Activated CD4-positive, alpha-beta T cell treated with anti-CD3 and anti-CD28 coated beads, Interleukin-2, amount 50 U/mL, for 4 hours (primary cell): ENCODE results near the gene MEA1.
"Not testable (repeated sequence)": the region's sequence is repeated elsewhere in the genome, so short reads cannot be mapped to it uniquely, and the experiment has no call there.

Experiments used
- DNase-seq, 2 experiments: peaks; one replicate each; pipeline ENCODE4 v3.0.0-alpha.2; 2020

MEA1 gene

DNA sequence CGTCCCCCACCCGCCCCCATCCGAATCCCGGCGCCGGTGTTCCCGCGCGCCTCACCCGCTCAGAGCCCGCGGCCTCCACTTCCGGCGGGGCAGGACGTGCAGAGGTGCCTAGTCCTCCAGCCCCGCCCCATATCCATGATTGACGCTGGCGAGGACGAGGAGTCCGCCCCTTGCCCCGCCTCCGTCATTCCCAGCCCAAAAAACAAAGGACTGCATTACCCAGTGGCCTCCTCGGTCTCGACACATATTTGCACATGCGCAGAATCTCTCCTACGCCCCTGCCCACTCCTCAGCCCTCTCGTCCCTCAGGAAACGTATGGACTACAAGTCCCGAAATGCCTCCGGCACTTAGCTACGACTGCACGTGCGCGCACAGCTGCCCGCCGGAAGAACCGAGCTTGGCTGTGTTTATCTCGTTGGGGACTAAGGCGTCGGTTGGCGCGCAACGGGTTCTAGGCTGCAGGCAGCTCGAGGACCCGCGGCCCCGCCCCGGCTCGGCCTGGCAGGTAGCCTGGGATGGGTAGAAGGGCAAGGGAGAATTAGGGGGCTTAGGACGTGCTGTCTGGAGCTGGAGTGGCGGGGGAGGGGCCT lies at the start of gene MEA1, which contains the start of gene KLHDC3:
Gene MEA1, minus strand, starts transcription at position 104 of the 591 bp plus-strand sequence. CDS start 133 bp downstream, outside the sequence.
Gene KLHDC3, plus strand, starts transcription at position 407 of the 591 bp plus-strand sequence. CDS start 2,944 bp downstream, outside the sequence.
- peak; percentile 98 to 99 for DNase-seq

DNA sequence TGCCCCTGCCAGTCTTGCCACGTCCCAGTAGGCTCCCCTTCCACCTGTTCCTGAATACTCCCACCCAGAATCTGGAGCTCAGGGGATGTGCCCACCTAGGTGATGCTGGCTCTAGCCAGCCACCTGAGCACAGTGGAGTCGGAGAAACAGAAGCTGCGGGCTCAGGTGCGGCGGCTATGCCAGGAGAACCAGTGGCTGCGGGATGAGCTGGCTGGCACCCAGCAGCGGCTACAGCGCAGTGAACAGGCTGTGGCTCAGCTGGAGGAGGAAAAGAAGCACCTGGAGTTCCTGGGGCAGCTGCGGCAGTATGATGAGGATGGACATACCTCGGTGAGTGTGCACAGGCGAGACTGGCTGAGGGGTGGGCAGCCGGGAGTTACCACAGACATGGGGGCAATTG lies 49.1 kb upstream of the MEA1 start:
- no peak for DNase-seq

GRCh38 chr6:43061861-43062260 lies 48.1 kb upstream of the MEA1 start:
- DNase-seq = no peak

DNA sequence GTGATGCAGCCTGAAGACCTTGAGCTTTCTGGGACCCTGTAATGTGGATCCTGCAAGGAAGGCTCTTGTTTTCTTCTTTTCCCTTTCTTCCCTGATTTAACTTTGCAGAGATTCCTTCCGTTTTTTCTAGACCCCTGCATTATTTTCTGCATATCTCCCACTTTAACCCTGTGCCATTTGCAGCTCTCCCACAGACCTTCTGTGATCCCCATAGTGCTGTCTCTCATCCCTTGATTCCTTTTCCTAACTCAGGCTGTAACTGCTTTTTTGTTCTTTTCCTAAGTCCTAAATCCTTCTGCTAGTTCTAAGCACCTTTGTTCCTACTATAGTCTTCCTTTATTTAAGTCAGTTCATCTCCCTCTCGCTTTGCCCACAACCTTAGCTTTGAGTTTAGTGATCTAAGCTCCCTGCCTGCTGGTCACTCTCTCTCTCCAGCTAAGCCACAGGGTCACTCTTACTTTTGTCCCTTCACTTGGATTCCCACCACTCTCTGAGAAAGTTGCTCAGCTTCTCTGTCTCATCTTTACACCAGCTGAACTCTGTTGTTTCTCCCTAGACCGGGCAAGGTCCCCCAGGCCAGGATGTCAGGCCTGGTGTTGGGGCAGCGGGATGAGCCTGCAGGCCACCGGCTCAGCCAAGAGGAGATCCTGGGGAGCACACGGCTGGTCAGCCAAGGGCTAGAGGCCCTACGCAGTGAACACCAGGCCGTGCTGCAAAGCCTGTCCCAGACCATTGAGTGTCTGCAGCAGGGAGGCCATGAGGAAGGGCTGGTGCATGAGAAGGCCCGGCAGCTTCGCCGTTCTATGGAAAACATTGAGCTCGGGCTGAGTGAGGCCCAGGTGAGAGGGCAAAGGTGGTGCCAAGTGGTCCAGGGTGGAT lies 47.2 kb upstream of the MEA1 start:
- DNase-seq = no peak

GRCh38 chr6:43060034-43060754 lies 46.4 kb upstream of the MEA1 start:
- DNase-seq = no peak

- DNase-seq = peak; percentile 97 to 98
Measured at GRCh38 chr6:43059168-43060033, 45.7 kb upstream of the MEA1 start, which contains the start of the genes KLC4 and MRPL2. KLC4 (plus strand) TSS chr6:43059631; CDS start chr6:43061336, 1,705 bp downstream. MRPL2 (minus strand) TSS chr6:43059434; CDS start chr6:43059381, 53 bp downstream.

DNA sequence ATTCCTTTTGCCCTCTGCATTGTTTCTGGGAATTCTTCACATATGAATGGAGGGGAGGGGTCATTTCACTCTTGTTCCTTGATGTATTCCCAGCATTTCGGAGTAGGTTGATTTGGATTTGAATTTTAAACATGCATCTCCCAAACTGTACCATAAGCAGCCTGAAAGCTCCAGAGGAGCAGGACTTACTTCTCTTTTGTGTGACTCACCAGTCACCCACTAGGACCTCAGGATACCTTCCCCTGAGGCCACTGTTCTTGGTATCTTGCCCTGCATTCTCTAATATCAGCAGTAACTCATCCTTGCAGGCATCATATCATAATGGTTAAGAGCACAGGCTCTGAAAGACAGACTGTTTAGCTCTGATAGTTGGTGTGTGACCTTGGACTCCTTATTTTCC lies 44.8 kb upstream of the MEA1 start:
- DNase-seq = no peak

- DNase-seq = no peak
Measured at GRCh38 chr6:43055966-43056365, 42.2 kb upstream of the MEA1 start.

GRCh38 chr6:43054206-43054943 lies 40.6 kb upstream of the MEA1 start:
- no peak for DNase-seq

DNA sequence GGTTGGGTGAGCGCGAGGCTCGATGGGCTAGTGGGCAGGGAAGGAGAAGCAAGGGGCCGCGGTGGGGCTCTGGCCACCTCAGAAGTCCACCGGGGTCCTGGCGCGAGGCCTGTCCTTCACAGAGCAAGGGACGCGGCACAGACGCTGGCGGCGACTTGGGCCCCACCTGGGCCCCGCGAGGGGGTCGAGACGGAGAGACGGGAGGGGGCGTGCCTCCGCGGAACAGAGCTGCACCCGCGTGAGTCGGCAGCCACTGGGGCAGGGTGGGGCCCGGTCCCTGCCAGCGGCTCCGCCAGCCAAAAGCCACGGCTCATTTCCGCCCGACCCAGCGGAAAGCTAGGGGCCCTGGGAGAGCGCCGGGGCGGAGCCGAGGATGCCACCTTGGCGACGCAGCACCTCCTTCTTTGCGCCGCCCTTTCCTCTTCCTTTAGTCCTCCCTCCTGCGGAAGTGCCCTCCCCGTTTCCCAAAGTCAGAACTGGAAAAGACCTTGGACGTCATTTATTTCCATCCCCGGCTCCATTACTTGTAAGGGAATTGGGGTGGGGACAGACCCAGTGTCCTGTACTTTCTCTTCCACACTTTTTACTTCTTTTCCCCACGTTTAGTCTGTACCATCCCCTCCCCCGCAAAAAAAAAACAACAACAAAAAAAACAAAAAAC lies 39.9 kb upstream of the MEA1 start, which contains the start of gene CUL7:
Gene CUL7, minus strand, starts transcription at position 307 of the 661 bp plus-strand sequence. CDS start 1,063 bp downstream, outside the sequence.
- DNase-seq = peak; percentile 83 to 84

DNA sequence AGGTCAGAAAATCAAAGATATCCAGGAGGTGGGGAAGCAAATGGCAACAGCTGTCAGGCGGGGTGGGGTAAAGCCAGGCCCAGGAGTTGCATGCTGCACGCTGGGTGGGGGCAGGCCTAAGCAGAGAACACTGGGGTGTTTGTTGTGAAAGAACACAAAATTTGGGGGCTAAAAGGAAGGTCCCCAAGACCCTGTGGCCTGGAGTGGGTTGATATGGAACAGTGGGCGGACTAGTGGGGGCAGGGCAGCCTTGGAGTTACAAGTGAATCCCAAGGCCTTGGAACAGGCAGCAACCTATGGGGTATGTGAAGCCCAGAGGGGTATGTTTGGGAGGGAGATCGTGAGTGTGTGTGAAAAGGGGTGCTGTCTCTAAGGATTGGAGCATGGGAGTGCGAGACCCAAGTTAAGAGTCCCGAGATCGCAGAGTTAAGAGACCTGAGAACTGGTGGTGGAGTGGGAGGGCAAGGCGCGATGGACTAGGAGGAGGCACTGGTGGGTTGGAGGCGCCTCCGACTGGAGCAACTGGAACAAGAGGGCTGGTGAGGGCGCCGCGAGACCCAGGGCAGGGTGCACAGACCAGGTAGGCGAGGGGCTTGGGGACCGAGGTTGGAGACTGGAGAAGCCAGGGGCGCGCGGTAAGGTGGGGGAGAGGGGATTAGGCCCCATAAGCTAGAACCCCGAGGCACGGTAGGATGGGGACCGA lies 39.2 kb upstream of the MEA1 start:
- DNase-seq = peak; percentile 5 to 10

DNA sequence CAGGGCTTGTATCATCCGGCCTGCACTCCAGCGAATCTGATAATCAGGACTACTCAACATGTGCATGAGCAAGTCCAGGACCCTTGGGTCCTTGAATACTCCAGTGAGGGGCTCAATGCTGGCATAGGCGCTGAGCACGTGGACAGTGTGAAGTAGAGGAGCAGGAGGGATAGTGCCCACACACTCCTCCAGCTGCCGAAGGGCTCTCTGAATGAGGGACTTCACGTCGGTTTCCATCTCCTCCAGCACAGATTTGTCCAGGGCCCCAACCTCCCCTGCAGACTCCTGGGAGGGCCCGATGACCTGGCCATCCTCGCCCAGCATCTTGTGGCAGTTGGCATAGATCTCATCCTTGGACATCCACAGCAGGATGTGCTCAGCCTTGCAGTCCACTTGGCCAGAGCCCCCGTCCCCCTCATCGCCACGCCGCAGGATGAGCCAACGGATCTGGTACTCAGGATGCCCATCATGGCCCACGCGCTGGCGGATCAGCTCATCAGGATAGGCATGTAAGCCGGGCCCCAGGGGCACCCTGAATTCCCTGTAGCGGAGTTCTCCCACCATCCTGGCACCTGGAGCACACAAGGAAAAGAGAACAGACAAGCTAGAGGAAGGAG lies 38.6 kb upstream of the MEA1 start:
- no peak for DNase-seq

GRCh38 chr6:43050981-43051380 lies 37.2 kb upstream of the MEA1 start:
- DNase-seq = no peak

DNA sequence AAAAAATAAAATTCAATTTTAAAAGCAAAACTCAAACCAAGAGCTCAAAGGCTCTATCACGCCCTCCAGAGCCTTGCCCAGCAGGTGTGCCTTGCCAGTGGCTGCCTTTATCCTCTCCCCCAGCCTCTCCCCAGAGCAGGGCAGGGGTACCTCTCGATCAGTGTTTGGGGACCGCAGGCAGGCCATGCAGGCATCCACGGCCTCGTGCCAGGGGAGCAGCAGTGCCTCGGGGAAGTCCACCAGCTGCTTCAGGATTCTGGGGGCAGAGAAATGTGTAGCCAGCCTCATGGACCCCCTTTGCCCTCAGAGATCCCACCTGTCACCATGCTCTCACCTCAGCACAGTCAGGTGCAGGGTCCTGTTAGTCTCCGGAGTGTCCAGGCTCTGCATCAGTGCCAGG lies 34.3 kb upstream of the MEA1 start:
- DNase-seq = no peak

DNA sequence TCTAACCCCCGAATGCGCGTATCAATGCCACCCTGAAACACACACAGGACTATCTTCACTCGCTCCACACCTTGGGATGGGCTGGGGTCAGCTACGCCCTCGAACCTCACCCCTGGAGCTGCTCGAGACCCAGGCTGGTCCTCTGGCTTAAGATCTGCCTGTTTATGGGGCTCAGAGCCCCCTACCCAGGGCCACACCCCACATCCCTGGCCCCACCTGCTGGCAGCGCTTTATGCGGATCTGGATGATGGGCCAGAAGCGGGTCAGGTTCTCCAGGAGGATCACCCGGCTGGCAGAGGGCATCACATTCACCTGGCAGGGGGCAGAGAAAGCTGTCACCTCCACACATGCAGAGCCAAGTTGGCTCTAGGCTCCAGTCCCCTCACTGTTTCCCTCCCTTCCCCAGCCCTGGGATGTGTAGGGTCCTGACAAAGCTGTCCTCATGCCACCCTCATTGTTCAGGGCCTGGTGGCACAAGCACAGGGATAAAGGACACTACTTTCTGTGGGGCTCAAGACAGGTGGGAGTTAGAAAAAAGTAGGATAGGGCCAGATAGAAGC lies 31.7 kb upstream of the MEA1 start:
- no peak for DNase-seq

GRCh38 chr6:43043310-43043709 lies 29.6 kb upstream of the MEA1 start:
- no peak for DNase-seq

DNA sequence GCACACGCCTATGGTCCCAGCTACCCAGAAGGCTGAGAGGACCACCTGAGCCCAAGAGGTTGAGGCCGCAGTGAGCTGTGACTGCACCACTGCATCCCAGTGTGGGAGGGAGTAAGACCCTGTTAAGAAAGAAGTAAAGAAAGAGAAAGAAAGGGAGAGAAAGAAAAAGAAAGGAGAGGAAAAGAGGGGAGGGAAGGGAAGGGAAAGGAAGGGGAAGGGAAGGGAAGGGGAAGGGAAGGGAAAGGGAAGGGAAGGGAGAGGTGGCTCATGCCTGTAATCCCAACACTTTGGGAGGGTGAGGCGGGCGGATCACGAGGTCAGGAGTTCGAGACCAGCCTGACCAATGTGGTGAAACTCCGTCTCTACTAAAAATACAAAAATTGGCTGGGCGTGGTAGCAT lies 27.7 kb upstream of the MEA1 start:
- not testable (repeated sequence) for DNase-seq

GRCh38 chr6:43040542-43041257 lies 27.0 kb upstream of the MEA1 start:
- no peak for DNase-seq

DNA sequence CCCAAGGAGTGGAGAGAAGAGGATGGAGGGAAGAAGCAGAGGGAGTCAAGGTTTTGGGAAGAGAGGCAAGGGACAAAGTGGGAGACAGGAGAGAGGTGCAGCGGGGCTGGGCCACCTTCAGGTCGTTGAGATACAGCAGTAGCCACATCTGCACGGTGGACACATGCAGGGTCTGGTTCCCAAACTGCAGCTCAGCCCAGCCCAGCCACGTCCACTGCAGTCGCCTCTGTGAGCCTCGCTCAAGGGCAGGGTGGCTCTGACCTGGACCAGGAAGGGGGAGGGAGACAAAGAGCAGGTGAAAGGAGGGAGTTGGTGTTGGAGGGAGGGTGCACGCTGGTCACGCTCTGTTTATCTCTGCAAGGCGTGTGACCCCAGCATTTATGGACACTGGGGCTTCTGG lies 25.0 kb upstream of the MEA1 start:
- DNase-seq = no peak
